HEK293T (cell line): ENCODE data around the gene NKD2.

Experiments
- ELF4 ChIP-seq: fragments of 450-650 bp; IDR thresholded peaks from 2 replicates; pipeline ENCODE4 v1.6.1; 2017; ENCODE audit warnings: antibody characterized with exemption
- FOXK2 ChIP-seq: fragments of 450-650 bp; IDR thresholded peaks from 2 replicates; pipeline ENCODE4 v1.6.1; 2016; ENCODE audit warnings: mild to moderate bottlenecking
- SP1 ChIP-seq: fragments of 450-650 bp; IDR thresholded peaks from 2 replicates; pipeline ENCODE4 v1.6.1; 2017
- SUZ12 ChIP-seq: fragments of 450-650 bp; IDR thresholded peaks from 2 replicates; pipeline ENCODE4 v1.6.1; 2016; ENCODE audit warnings: mild to moderate bottlenecking
- TARDBP ChIP-seq: fragments of 450-650 bp; IDR thresholded peaks from 2 replicates; pipeline ENCODE4 v1.6.1; 2016
- ZNF384 ChIP-seq: fragments of 450-650 bp; IDR thresholded peaks from 2 replicates; pipeline ENCODE4 v1.6.1; 2016

DNA sequence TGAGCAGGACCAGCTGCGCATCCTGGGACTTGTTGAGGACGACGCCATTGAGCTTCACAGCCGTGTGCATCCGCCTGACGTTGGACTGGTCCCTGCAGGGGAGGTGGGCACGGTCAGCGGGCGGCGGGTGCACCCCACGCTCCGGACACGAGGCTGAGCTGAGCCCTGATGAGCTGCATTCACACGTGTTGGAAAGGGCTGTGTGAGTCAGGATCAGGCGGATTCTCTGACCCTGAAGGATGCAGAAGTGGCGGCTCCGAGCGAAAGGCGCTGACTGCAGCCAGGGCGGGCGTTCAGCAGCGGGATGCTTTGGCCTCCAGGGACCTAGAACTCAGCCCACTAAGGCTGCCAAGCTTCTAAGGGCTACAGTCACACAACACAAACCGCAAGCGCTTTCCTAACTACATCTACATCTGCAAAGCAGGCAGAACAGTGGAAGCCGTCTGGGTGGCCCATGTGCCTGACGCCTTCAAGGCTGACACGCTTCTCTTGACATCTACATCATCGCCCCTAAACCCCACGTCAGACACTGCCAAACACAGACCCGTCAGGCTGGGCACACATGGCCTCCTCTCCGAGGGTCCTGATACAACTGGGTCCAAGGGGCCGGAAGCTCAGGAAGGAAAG is 44.9 kb downstream of the NKD2 start:
- no peak for TF ChIP-seq ELF4
- TF ChIP-seq SUZ12 = no peak
- no peak for TF ChIP-seq ZNF384
- TF ChIP-seq FOXK2 = no peak
- no peak for TF ChIP-seq SP1
- TF ChIP-seq TARDBP = no peak
